Transverse colon (tissue), 4 donors: ENCODE data around the gene MYO1C. TPM values are rescaled to one million over a fixed set of nuclear protein-coding genes. Genes with fewer than 3 reads are reported as not detected.

ENCODE experiments used
- DNase-seq: peaks from one replicate; pipeline ENCODE4 v3.0.0-alpha.2; 2019
- H3K27ac ChIP-seq, 4 donors: fragments of 200-600 bp; sonication (generic); 2 replicates each; pipeline ENCODE4 v1.5.1; 2016 to 2018; ENCODE audit warnings: inconsistent platforms in 4 of 4
- H3K27me3 ChIP-seq: fragments of 200-600 bp; sonication (generic); 2 replicates; pipeline ENCODE4 v1.5.1; 2017; ENCODE audit warnings: inconsistent platforms
- H3K36me3 ChIP-seq, 4 donors: fragments of 200-600 bp; sonication (generic); 2 replicates each; pipeline ENCODE4 v1.5.1; 2017 to 2019; ENCODE audit warnings: inconsistent platforms in 4 of 4
- H3K4me1 ChIP-seq, 4 donors: fragments of 200-600 bp; sonication (generic); 2 replicates each; pipeline ENCODE4 v1.5.1; 2017 to 2020; ENCODE audit warnings: inconsistent platforms in 4 of 4
- H3K4me3 ChIP-seq, 4 donors: fragments of 200-600 bp; sonication (generic); 1 replicate in 1 of 4; 2 replicates in 3 of 4; pipeline versions ENCODE4 v1.5.1 to v1.6.1; 2017 to 2019; ENCODE audit warnings: inconsistent platforms in 4 of 4
- H3K9me3 ChIP-seq, 2 donors: fragments of 200-600 bp; sonication (generic); 2 replicates each; pipeline ENCODE4 v1.5.1; 2017 to 2019; ENCODE audit warnings: inconsistent platforms in 2 of 2
- EP300 ChIP-seq: sonication (generic); formaldehyde crosslinking; IDR thresholded peaks from one replicate; pipeline ENCODE4 v1.6.1; 2017; ENCODE audit warnings: antibody characterized with exemption, low read depth
- POLR2A ChIP-seq: fragments of 450-650 bp; IDR thresholded peaks from one replicate; pipeline ENCODE4 v1.6.1; 2016; ENCODE audit warnings: antibody characterized with exemption, mild to moderate bottlenecking, moderate library complexity
- POLR2AphosphoS5 ChIP-seq, 3 donors: sonication (generic); formaldehyde crosslinking; IDR thresholded peaks; one replicate each; pipeline ENCODE4 v1.6.1; 2016; ENCODE audit warnings: antibody characterized with exemption in 3 of 3
- WGBS, 2 donors: methylation state at CpG; one replicate each; pipeline ENCODE4 v1.1.5; 2018; ENCODE audit warnings: low coverage in 1 of 2; 5-methylcytosine and 5-hydroxymethylcytosine counted together
- in situ Hi-C, 4 donors: fragments of 200-750 bp; cut with MboI; loops; one replicate each; pipeline versions ENCODE4 v1.15.0 to v1.15.1; 2017; ENCODE audit warnings: low sequenced_read_pairs in 3 of 4, low pct_ligation_motif_present in 1 of 4, low pct_unique_long_range_greater_than_20kb in 1 of 4
- intact Hi-C: fragments of 100-400 bp; cut with DNase I; formaldehyde crosslinking; loops from one replicate; pipeline ENCODE4 v1.15.1; 2023; ENCODE audit warnings: low total_unique reads
- total RNA-seq, 4 donors: library from RNA; depleted of rRNA; stranded (reverse); fragments of >200 nt; gene quantifications; one replicate each; pipeline ENCODE4 v1.1.0, GENCODE V29; 2016
- TF ChIP-seq, protein P1 (sequence below), 5 experiments: fragments of 200-600 bp in 3 of 5; fragments of 450-650 bp in 2 of 5; sonication (generic) in 3 of 5; IDR thresholded peaks; 1 replicate in 2 of 5; 2 replicates in 3 of 5; pipeline ENCODE4 v1.5.1; 2016 to 2017; ENCODE audit warnings: antibody characterized with exemption in 5 of 5, inconsistent platforms in 3 of 5, mild to moderate bottlenecking in 2 of 5, moderate library complexity in 1 of 5

The MYO1C gene
- total RNA-seq, 4 donors from 2014 or later: 163 to 456 (median 219) TPM

DNA sequence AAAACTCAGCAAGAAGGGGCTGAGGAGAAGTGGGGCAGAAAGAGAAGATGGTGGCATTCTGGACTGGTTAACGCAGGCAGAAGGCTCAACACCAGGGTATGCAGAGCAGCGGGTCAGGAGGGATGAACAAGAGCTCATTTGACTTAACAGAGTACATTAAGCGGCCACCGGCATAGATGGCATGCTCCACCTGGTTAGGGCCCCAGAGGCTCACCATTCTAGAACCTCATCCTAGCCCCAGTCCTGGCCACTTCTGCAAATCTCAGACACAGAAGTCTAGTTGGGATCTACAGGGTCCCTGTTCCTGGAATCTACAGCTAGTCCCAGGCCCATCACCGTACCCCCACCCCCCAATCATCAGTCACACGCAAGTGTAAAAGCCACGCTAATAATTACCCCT lies 1.7 kb upstream of the MYO1C start:
- peaks cover 37 to 51% (median 42%) of the 10 kb centered on the region in 4 donors for H3K4me1 ChIP-seq
- TF ChIP-seq POLR2AphosphoS5 (IDR thresholded peaks at IDR 0.05): no peak
- TF ChIP-seq, protein P1, sequence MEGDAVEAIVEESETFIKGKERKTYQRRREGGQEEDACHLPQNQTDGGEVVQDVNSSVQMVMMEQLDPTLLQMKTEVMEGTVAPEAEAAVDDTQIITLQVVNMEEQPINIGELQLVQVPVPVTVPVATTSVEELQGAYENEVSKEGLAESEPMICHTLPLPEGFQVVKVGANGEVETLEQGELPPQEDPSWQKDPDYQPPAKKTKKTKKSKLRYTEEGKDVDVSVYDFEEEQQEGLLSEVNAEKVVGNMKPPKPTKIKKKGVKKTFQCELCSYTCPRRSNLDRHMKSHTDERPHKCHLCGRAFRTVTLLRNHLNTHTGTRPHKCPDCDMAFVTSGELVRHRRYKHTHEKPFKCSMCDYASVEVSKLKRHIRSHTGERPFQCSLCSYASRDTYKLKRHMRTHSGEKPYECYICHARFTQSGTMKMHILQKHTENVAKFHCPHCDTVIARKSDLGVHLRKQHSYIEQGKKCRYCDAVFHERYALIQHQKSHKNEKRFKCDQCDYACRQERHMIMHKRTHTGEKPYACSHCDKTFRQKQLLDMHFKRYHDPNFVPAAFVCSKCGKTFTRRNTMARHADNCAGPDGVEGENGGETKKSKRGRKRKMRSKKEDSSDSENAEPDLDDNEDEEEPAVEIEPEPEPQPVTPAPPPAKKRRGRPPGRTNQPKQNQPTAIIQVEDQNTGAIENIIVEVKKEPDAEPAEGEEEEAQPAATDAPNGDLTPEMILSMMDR (IDR thresholded peaks at IDR 0.05): no peak
- TF ChIP-seq POLR2A: no peak
- no peak for TF ChIP-seq EP300
- intact Hi-C loops: no loop called here
- H3K27ac ChIP-seq: peak overlapping the region in 3 of 4 donors; percentile 96 to 99 (median 98)
- no peak for DNase-seq
- no peaks in the 10 kb centered on the region for H3K27me3 ChIP-seq
- WGBS, 2 donors: 97% methylated on average over 7 of the region's 7 CpGs; no CpG with 5 or more reads in 1 of the 2 donors
- peaks cover 0 to 15% (median 0%) of the 10 kb centered on the region in 4 donors for H3K36me3 ChIP-seq
- in situ Hi-C loops: no loop called here
- no peak overlapping the region for H3K4me3 ChIP-seq
- no peaks in the 10 kb centered on the region for H3K9me3 ChIP-seq

GRCh38 chr17:1493291-1493980 lies 950 bp upstream of the MYO1C start:
- no peak overlapping the region for H3K4me3 ChIP-seq

GRCh38 chr17:1491443-1492248 lies 840 bp downstream of the MYO1C start:
- Histone ChIP-seq H3K4me1 (peaks cover 48 to 73% (median 64%) of the 10 kb centered on the region in 4 donors), H3K9me3 (no peaks in the 10 kb centered on the region), H3K27me3 (no peaks in the 10 kb centered on the region), H3K36me3 (peaks cover 0 to 8% (median 0%) of the 10 kb centered on the region in 4 donors), H3K27ac (peak overlapping the region; percentile 94 to 99 (median 98)), H3K4me3 (peak overlapping the region; percentile 65 to 80 (median 76))
- in situ Hi-C loops: no loop called here
- 1% methylated on average over 63 of the region's 94 CpGs; no CpG with 5 or more reads in 1 of the 2 donors for WGBS, 2 donors
- DNase-seq: peak; percentile 84
- TF ChIP-seq EP300: no peak
- no peak for TF ChIP-seq POLR2A
- TF ChIP-seq, protein P1 (IDR thresholded peaks at IDR 0.05): no peak
- TF ChIP-seq POLR2AphosphoS5 (IDR thresholded peaks at IDR 0.05): no peak
- intact Hi-C loops: no loop called here

More at GRCh38 chr17:1493291-1493980, 950 bp upstream of the MYO1C start:
- peak overlapping the region; percentile 94 to 99 (median 97) for H3K27ac ChIP-seq
- H3K27me3 ChIP-seq: no peaks in the 10 kb centered on the region
- intact Hi-C loops: no loop called here
- H3K36me3 ChIP-seq: peaks cover 0 to 15% (median 0%) of the 10 kb centered on the region in 4 donors
- WGBS, 2 donors: 29 to 62% methylated on average over 5 to 22 of the region's 23 CpGs
- DNase-seq: peak; percentile 66
- peaks cover 43 to 58% (median 50%) of the 10 kb centered on the region in 4 donors for H3K4me1 ChIP-seq
- TF ChIP-seq, protein P1 (IDR thresholded peaks at IDR 0.05): no peak
- TF ChIP-seq POLR2AphosphoS5 (IDR thresholded peaks at IDR 0.05) (peak in 1 of 3 donors; percentile 38), EP300 (no peak), POLR2A (peak; percentile 34)
- in situ Hi-C loops: no loop called here
- no peaks in the 10 kb centered on the region for H3K9me3 ChIP-seq
